ENCODE measurements around the gene CAMK2A. TPM values are rescaled to one million over a fixed set of nuclear protein-coding genes. Genes with fewer than 3 reads are reported as not detected.
"Not testable (repeated sequence)": the region's sequence is repeated elsewhere in the genome, so short reads cannot be mapped to it uniquely, and the experiment has no call there.

Gene CAMK2A
- total and polyA plus RNA-seq, 3 experiments from 2014 or later, result not detected

DNA sequence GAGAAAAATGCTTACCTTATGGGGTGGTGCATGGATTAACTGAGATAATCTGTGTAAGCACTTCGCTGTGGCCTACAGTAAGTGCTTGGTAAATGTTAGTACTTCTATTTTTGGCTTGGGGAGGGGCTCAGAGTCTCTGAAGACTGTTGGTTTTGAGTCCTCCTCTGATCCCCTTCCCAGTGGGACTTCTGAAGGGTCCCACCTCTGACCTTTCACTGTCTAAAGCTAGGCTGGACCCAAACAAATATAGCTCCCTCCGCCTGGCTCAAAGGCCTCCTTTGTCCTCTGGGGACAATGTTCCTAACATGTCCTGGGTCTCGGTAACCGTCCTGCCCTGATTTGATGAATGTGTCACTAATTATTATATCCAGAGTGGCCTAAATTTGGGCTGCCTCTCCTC, 34.8 kb downstream of the CAMK2A start:
- H3K4me3 Mint-ChIP-seq, result no peak overlapping the region
- no peak overlapping the region for H3K27ac Mint-ChIP-seq
- H3K9me3 Mint-ChIP-seq, result no peaks in the 10 kb centered on the region
- no peaks in the 10 kb centered on the region for H3K27me3 ChIP-seq (ENCODE audit: insufficient read depth, low read length, poor library complexity, severe bottlenecking)
- H3K36me3 Mint-ChIP-seq, result no peaks in the 10 kb centered on the region
- H3K9me3 ChIP-seq (ENCODE audit: low read length), result no peaks in the 10 kb centered on the region
- no peaks in the 10 kb centered on the region for H3K36me3 ChIP-seq (ENCODE audit: insufficient read depth, low read length)
- no peaks in the 10 kb centered on the region for H3K4me1 ChIP-seq (ENCODE audit: insufficient read depth, low read length)
- ChIA-PET CTCF (no interaction called here), POLR2A (no interaction called here)
- no peak for DNase-seq
- no peak overlapping the region for H3K27ac ChIP-seq (ENCODE audit: low read depth, low read length)
- no peaks in the 10 kb centered on the region for H3K4me1 Mint-ChIP-seq
- peaks cover 2 to 11% of the 10 kb centered on the region in 2 donors for H3K27me3 Mint-ChIP-seq
- H3K4me3 ChIP-seq (ENCODE audit: low read length), result no peak overlapping the region

DNA sequence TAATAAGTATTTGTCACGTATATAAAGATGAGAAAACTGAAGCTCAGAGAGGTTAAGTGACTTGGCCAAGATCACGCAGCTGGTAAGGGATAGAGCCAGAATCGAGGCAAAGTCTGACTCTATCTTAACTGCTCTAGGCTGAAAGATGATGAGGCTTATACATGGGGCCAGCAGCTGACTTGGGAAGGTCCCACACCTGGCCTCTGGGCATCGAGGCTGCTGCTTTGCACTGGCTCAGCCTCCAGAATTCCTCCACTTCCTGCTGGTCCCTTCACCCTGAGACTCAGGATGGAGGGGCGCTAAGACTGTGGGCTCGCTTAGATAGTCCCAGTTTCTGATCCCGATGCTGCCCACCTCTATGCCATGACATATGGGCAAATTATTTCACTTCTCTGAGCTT, 35.2 kb downstream of the CAMK2A start:
- H3K27me3 Mint-ChIP-seq, result peaks cover 2 to 14% of the 10 kb centered on the region in 2 donors
- H3K36me3 Mint-ChIP-seq, result no peaks in the 10 kb centered on the region
- H3K27ac Mint-ChIP-seq, result no peak overlapping the region
- H3K27me3 ChIP-seq (ENCODE audit: insufficient read depth, low read length, poor library complexity, severe bottlenecking), result no peaks in the 10 kb centered on the region
- ChIA-PET POLR2A (no interaction called here), CTCF (no interaction called here)
- H3K4me1 ChIP-seq (ENCODE audit: insufficient read depth, low read length), result no peaks in the 10 kb centered on the region
- H3K4me3 Mint-ChIP-seq, result no peak overlapping the region
- H3K4me1 Mint-ChIP-seq, result no peaks in the 10 kb centered on the region
- no peaks in the 10 kb centered on the region for H3K36me3 ChIP-seq (ENCODE audit: insufficient read depth, low read length)
- no peaks in the 10 kb centered on the region for H3K9me3 ChIP-seq (ENCODE audit: low read length)
- no peak for DNase-seq
- no peak overlapping the region for H3K27ac ChIP-seq (ENCODE audit: low read depth, low read length)
- H3K9me3 Mint-ChIP-seq, result no peaks in the 10 kb centered on the region
- no peak overlapping the region for H3K4me3 ChIP-seq (ENCODE audit: low read length)

- CTCF ChIA-PET, result no interaction called here
Observed at GRCh38 chr5:150253416-150254208, 36.0 kb downstream of the CAMK2A start.

DNA sequence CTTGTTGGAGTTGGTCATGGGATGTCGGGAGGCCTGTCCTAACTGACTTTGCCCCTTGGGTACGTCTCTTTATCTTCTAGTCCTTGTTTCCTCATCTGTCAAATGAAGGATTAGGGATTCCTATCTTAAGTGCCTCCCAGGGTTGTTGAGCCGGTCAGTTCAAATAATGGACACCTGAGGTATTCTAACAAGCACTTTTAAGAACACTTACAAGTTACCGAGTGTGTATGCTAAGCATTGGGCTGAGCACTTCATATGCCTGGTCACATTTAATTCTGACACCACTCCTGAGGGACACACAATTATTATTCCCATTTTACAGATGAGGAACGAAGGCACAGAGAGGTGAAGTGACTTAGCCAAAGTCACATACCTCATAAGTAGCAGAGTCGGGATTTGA, 37.1 kb downstream of the CAMK2A start:
- Histone ChIP-seq H3K36me3 (ENCODE audit: insufficient read depth, low read length) (no peaks in the 10 kb centered on the region), H3K27ac (ENCODE audit: low read depth, low read length) (no peak overlapping the region), H3K4me3 (ENCODE audit: low read length) (no peak overlapping the region), H3K4me1 (ENCODE audit: insufficient read depth, low read length) (no peaks in the 10 kb centered on the region), H3K27me3 (ENCODE audit: insufficient read depth, low read length, poor library complexity, severe bottlenecking) (no peaks in the 10 kb centered on the region), H3K9me3 (ENCODE audit: low read length) (no peaks in the 10 kb centered on the region)
- no peaks in the 10 kb centered on the region for H3K9me3 Mint-ChIP-seq
- POLR2A ChIA-PET, result no interaction called here
- peaks cover 2 to 16% of the 10 kb centered on the region in 2 donors for H3K27me3 Mint-ChIP-seq
- DNase-seq, result no peak
- no peak overlapping the region for H3K4me3 Mint-ChIP-seq
- H3K27ac Mint-ChIP-seq, result no peak overlapping the region
- H3K4me1 Mint-ChIP-seq, result no peaks in the 10 kb centered on the region
- H3K36me3 Mint-ChIP-seq, result no peaks in the 10 kb centered on the region
- CTCF ChIA-PET, result no interaction called here

More at GRCh38 chr5:150253416-150254208, 36.0 kb downstream of the CAMK2A start:
- no peaks in the 10 kb centered on the region for H3K9me3 ChIP-seq (ENCODE audit: low read length)
- no peaks in the 10 kb centered on the region for H3K27me3 ChIP-seq (ENCODE audit: insufficient read depth, low read length, poor library complexity, severe bottlenecking)
- H3K27ac Mint-ChIP-seq, result no peak overlapping the region
- no peak overlapping the region for H3K27ac ChIP-seq (ENCODE audit: low read depth, low read length)
- DNase-seq, result peak in 1 of 5 donors; percentile 3
- H3K9me3 Mint-ChIP-seq, result no peaks in the 10 kb centered on the region
- no peak overlapping the region for H3K4me3 Mint-ChIP-seq
- peaks cover 2 to 18% of the 10 kb centered on the region in 2 donors for H3K27me3 Mint-ChIP-seq
- H3K4me1 ChIP-seq (ENCODE audit: insufficient read depth, low read length), result no peaks in the 10 kb centered on the region
- no peaks in the 10 kb centered on the region for H3K36me3 ChIP-seq (ENCODE audit: insufficient read depth, low read length)
- H3K36me3 Mint-ChIP-seq, result no peaks in the 10 kb centered on the region
- POLR2A ChIA-PET, result no interaction called here
- no peaks in the 10 kb centered on the region for H3K4me1 Mint-ChIP-seq
- no peak overlapping the region for H3K4me3 ChIP-seq (ENCODE audit: low read length)

- no peaks in the 10 kb centered on the region for H3K9me3 Mint-ChIP-seq
- Histone ChIP-seq H3K4me1 (ENCODE audit: insufficient read depth, low read length) (no peaks in the 10 kb centered on the region), H3K27ac (ENCODE audit: low read depth, low read length) (no peak overlapping the region), H3K4me3 (ENCODE audit: low read length) (no peak overlapping the region), H3K9me3 (ENCODE audit: low read length) (no peaks in the 10 kb centered on the region), H3K27me3 (ENCODE audit: insufficient read depth, low read length, poor library complexity, severe bottlenecking) (no peaks in the 10 kb centered on the region), H3K36me3 (ENCODE audit: insufficient read depth, low read length) (no peaks in the 10 kb centered on the region)
- H3K4me1 Mint-ChIP-seq, result no peaks in the 10 kb centered on the region
- POLR2A ChIA-PET, result no interaction called here
- H3K27me3 Mint-ChIP-seq, result peaks cover 0 to 16% of the 10 kb centered on the region in 2 donors
- CTCF ChIA-PET, result no interaction called here
- no peaks in the 10 kb centered on the region for H3K36me3 Mint-ChIP-seq
- no peak overlapping the region for H3K27ac Mint-ChIP-seq
- no peak overlapping the region for H3K4me3 Mint-ChIP-seq
- DNase-seq, result no peak
Observed at GRCh38 chr5:150251504-150251903, 38.1 kb downstream of the CAMK2A start.

DNA sequence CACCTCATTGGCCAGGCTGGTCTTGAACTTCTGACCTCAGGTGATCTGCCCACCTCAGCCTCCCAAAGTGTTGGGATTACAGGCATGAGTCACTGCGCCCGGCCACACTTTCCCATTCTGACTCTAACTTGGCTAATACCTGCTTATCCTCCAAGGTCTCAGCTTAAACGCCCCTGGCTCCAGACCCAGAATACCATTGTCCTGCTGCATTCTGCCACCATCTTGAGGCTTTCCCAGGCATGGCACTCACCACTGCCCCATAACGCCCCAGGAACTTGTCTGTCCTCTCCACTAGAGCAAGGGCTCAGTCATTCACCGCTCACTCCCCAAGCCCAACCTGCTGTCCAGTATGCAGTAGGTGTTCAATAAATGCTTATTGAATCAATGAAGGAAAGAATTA, 39.8 kb downstream of the CAMK2A start:
- no peaks in the 10 kb centered on the region for H3K9me3 Mint-ChIP-seq
- H3K36me3 Mint-ChIP-seq, result no peaks in the 10 kb centered on the region
- POLR2A ChIA-PET, result no interaction called here

DNA sequence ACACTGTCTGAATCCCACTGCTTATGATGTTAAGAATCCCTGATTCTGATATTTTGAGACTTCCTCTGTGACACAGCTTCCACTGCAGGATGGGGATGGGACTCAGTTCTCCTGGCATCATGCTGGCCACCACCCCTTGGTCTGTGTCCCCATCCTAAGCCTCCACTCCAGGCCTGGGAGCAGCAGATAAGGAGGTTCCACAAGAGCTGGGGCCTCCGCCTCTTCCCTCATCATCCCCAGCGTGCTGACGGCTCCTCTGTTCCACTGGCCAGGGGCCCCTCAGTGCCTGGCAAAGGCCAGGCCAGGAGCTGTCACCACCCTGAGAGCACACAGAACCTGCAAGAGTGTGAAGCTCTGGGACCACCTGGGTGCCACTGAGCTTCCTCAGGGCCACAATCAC, 40.6 kb downstream of the CAMK2A start:
- no peak overlapping the region for H3K4me3 ChIP-seq (ENCODE audit: low read length)
- Mint-ChIP-seq H3K9me3 (no peaks in the 10 kb centered on the region), H3K27me3 (peaks cover 2 to 21% of the 10 kb centered on the region in 2 donors), H3K4me3 (no peak overlapping the region), H3K36me3 (no peaks in the 10 kb centered on the region), H3K4me1 (no peaks in the 10 kb centered on the region), H3K27ac (no peak overlapping the region)
- no peak for DNase-seq
- H3K27me3 ChIP-seq (ENCODE audit: insufficient read depth, low read length, poor library complexity, severe bottlenecking), result no peaks in the 10 kb centered on the region
- H3K4me1 ChIP-seq (ENCODE audit: insufficient read depth, low read length), result no peaks in the 10 kb centered on the region
- ChIA-PET POLR2A (no interaction called here), CTCF (interaction anchor here (1.0 kb wide), 1 partner anchor 248 kb away, joined by 3 read pairs; no protein-coding TSS in a partner anchor)
- H3K27ac ChIP-seq (ENCODE audit: low read depth, low read length), result no peak overlapping the region
- no peaks in the 10 kb centered on the region for H3K36me3 ChIP-seq (ENCODE audit: insufficient read depth, low read length)
- H3K9me3 ChIP-seq (ENCODE audit: low read length), result no peaks in the 10 kb centered on the region

More for the DNA sequence above, 39.8 kb downstream of the CAMK2A start:
- Histone ChIP-seq H3K27me3 (ENCODE audit: insufficient read depth, low read length, poor library complexity, severe bottlenecking) (no peaks in the 10 kb centered on the region), H3K27ac (ENCODE audit: low read depth, low read length) (no peak overlapping the region), H3K4me3 (ENCODE audit: low read length) (no peak overlapping the region), H3K4me1 (ENCODE audit: insufficient read depth, low read length) (no peaks in the 10 kb centered on the region), H3K36me3 (ENCODE audit: insufficient read depth, low read length) (no peaks in the 10 kb centered on the region), H3K9me3 (ENCODE audit: low read length) (no peaks in the 10 kb centered on the region)
- no peak overlapping the region for H3K27ac Mint-ChIP-seq
- no peak for DNase-seq
- no peak overlapping the region for H3K4me3 Mint-ChIP-seq
- H3K27me3 Mint-ChIP-seq, result peaks cover 2 to 21% of the 10 kb centered on the region in 2 donors
- CTCF ChIA-PET, result interaction anchor here (1.0 kb wide), 1 partner anchor 247 kb away, joined by 3 read pairs; no protein-coding TSS in a partner anchor
- H3K4me1 Mint-ChIP-seq, result no peaks in the 10 kb centered on the region

DNA sequence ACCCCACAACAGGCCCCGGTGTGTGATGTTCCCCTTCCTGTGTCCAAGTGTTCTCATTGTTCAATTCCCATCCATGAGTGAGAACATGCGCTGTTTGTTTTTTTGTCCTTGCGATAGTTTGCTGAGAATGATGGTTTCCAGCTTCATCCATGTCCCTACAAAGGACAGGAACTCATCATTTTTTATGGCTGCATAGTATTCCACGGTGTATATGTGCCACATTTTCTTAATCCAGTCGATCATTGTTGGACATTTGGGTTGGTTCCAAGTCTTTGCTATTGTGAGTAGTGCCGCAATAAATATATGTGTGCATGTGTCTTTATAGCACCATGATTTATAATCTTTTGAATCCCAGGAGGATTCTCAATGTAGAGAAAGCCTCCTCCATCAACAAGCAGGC, 41.1 kb downstream of the CAMK2A start:
- H3K27me3 ChIP-seq (ENCODE audit: insufficient read depth, low read length, poor library complexity, severe bottlenecking); H3K4me1 ChIP-seq (ENCODE audit: insufficient read depth, low read length); H3K27ac Mint-ChIP-seq; H3K4me3 Mint-ChIP-seq; H3K36me3 Mint-ChIP-seq; POLR2A ChIA-PET; H3K9me3 Mint-ChIP-seq; H3K36me3 ChIP-seq (ENCODE audit: insufficient read depth, low read length); H3K4me3 ChIP-seq (ENCODE audit: low read length); H3K27ac ChIP-seq (ENCODE audit: low read depth, low read length); H3K9me3 ChIP-seq (ENCODE audit: low read length); H3K4me1 Mint-ChIP-seq; CTCF ChIA-PET; DNase-seq: not testable (repeated sequence)
- H3K27me3 Mint-ChIP-seq, result peaks cover 2 to 21% of the 10 kb centered on the region in 2 donors

All from CD8-positive, alpha-beta memory T cell (primary cell).